Gastroesophageal sphincter (tissue), 3 donors: ENCODE data around the gene KIF21A.

Experiments
- EP300 ChIP-seq: sonication (generic); formaldehyde crosslinking; IDR thresholded peaks from one replicate; pipeline ENCODE4 v1.6.1; 2017; ENCODE audit warnings: antibody characterized with exemption, mild to moderate bottlenecking
- POLR2A ChIP-seq, 2 donors: fragments of 450-650 bp; IDR thresholded peaks; one replicate each; pipeline ENCODE4 v1.6.1; 2017; ENCODE audit warnings: antibody characterized with exemption in 2 of 2, mild to moderate bottlenecking in 2 of 2, moderate library complexity in 1 of 2
- POLR2AphosphoS5 ChIP-seq: sonication (generic); formaldehyde crosslinking; IDR thresholded peaks from one replicate; pipeline ENCODE4 v1.6.1; 2017; ENCODE audit warnings: antibody characterized with exemption
- TF ChIP-seq, protein P1 (sequence below), 4 experiments: fragments of 200-600 bp in 2 of 4; fragments of 450-650 bp in 2 of 4; sonication (generic) in 1 of 4; IDR thresholded peaks; one replicate each; pipeline ENCODE4 v1.5.1; 2017 to 2019; ENCODE audit warnings: antibody characterized with exemption in 4 of 4, mild to moderate bottlenecking in 2 of 4, moderate library complexity in 2 of 4

DNA sequence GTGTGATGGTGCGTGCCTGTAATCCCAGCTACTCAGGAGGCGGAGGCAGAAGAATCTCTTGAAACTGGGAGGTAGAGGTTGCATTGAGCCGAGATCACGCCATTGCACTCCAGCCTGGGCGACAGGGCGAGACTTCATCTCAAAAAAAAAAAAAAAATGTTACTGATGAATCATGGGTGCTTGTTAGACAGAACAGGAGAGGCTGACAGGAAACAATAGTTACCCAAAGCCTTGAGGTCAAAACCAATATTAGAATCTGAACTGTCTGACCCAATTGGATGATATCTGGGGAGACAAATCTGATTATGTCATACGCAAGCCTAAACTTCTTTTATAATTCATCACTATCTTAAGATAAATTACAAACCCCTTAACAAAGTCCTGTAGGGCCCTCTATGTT is 40.7 kb upstream of the KIF21A start:
- TF ChIP-seq, protein P1, sequence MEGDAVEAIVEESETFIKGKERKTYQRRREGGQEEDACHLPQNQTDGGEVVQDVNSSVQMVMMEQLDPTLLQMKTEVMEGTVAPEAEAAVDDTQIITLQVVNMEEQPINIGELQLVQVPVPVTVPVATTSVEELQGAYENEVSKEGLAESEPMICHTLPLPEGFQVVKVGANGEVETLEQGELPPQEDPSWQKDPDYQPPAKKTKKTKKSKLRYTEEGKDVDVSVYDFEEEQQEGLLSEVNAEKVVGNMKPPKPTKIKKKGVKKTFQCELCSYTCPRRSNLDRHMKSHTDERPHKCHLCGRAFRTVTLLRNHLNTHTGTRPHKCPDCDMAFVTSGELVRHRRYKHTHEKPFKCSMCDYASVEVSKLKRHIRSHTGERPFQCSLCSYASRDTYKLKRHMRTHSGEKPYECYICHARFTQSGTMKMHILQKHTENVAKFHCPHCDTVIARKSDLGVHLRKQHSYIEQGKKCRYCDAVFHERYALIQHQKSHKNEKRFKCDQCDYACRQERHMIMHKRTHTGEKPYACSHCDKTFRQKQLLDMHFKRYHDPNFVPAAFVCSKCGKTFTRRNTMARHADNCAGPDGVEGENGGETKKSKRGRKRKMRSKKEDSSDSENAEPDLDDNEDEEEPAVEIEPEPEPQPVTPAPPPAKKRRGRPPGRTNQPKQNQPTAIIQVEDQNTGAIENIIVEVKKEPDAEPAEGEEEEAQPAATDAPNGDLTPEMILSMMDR (IDR thresholded peaks at IDR 0.05), result no peak
- TF ChIP-seq POLR2A (IDR thresholded peaks at IDR 0.05) (no peak), POLR2AphosphoS5 (no peak), EP300 (no peak)
